Breast epithelium (tissue), 3 donors: ENCODE measurements around the gene PIK3R2.

ENCODE experiments used
- POLR2A ChIP-seq: fragments of 450-650 bp; IDR thresholded peaks from one replicate; pipeline ENCODE4 v1.6.1; 2016; ENCODE audit warnings: antibody characterized with exemption, mild to moderate bottlenecking, moderate library complexity
- TF ChIP-seq, protein P1 (sequence below), 3 donors: fragments of 450-650 bp; IDR thresholded peaks; one replicate each; pipeline ENCODE4 v1.5.1; 2016 to 2017; ENCODE audit warnings: antibody characterized with exemption in 3 of 3, mild to moderate bottlenecking in 3 of 3, moderate library complexity in 3 of 3

DNA sequence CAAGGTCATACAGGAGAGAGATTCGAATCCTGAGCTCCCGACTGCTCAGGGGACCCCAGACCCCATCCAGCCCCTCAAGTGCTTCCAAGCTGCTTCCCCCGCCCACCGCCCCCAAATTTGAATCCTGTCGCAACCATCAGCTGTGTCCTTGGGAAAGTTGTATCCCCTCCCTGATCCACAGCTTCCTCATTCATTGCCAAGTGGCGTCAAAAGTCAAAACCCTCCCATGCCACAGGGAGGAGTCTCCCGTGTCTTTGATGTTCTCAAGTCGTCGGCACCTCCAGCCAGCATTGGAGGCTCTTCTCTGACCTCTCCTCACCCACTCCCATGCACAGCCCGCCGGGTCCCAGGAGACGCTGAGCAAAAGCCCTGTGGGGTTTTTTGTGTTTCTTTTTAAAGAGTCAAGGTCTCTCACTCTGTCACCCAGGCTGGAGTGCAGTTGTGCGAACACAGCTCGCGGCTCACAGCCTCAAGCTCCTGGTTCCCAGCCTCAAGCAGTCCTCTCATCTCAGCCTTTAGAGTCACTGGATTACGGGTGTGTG lies 17.8 kb downstream of the PIK3R2 start:
- TF ChIP-seq, protein P1, sequence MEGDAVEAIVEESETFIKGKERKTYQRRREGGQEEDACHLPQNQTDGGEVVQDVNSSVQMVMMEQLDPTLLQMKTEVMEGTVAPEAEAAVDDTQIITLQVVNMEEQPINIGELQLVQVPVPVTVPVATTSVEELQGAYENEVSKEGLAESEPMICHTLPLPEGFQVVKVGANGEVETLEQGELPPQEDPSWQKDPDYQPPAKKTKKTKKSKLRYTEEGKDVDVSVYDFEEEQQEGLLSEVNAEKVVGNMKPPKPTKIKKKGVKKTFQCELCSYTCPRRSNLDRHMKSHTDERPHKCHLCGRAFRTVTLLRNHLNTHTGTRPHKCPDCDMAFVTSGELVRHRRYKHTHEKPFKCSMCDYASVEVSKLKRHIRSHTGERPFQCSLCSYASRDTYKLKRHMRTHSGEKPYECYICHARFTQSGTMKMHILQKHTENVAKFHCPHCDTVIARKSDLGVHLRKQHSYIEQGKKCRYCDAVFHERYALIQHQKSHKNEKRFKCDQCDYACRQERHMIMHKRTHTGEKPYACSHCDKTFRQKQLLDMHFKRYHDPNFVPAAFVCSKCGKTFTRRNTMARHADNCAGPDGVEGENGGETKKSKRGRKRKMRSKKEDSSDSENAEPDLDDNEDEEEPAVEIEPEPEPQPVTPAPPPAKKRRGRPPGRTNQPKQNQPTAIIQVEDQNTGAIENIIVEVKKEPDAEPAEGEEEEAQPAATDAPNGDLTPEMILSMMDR (IDR thresholded peaks at IDR 0.05) = no peak
- TF ChIP-seq POLR2A = no peak
